Muscle layer of colon (tissue), 2 donors: ENCODE results near the gene MCTP2.

Source experiments
- H3K27ac ChIP-seq: one replicate; pipeline ENCODE4 v1.7.0; 2013; ENCODE audit warnings: low read depth, mild to moderate bottlenecking, low read length, moderate library complexity
- H3K27me3 ChIP-seq, 2 donors: one replicate each; pipeline ENCODE4 v1.7.0; 2013; ENCODE audit warnings: low read length in 2 of 2, mild to moderate bottlenecking in 2 of 2; ENCODE audit not compliant: insufficient read depth in 2 of 2, control insufficient read depth in 1 of 2
- H3K36me3 ChIP-seq: one replicate; pipeline ENCODE4 v1.7.0; 2013; ENCODE audit warnings: mild to moderate bottlenecking, low read length; ENCODE audit not compliant: insufficient read depth
- H3K4me1 ChIP-seq: one replicate; pipeline ENCODE4 v1.7.0; 2013; ENCODE audit warnings: mild to moderate bottlenecking, low read length; ENCODE audit not compliant: insufficient read depth
- H3K4me3 ChIP-seq, 2 donors: one replicate each; pipeline ENCODE4 v1.7.0; 2013; ENCODE audit warnings: low read length in 2 of 2, low read depth in 1 of 2, mild to moderate bottlenecking in 1 of 2, moderate library complexity in 1 of 2
- H3K9ac ChIP-seq: one replicate; pipeline ENCODE4 v1.7.0; 2013; ENCODE audit warnings: low read length
- H3K9me3 ChIP-seq: one replicate; pipeline ENCODE4 v1.7.0; 2013; ENCODE audit warnings: mild to moderate bottlenecking, low read length
- donor health status: abdominal sarcoma.
- donor health status: Adenocarcinoma of cecum.

The MCTP2 gene

GRCh38 chr15:94386351-94386750, 155.0 kb downstream of the MCTP2 start:
- Histone ChIP-seq H3K36me3 (no peaks in the 10 kb centered on the region), H3K4me3 (no peak overlapping the region), H3K9me3 (no peaks in the 10 kb centered on the region), H3K27ac (no peak overlapping the region), H3K27me3 (no peaks in the 10 kb centered on the region), H3K4me1 (no peaks in the 10 kb centered on the region), H3K9ac (no peak overlapping the region)

- Histone ChIP-seq H3K4me1 (no peaks in the 10 kb centered on the region), H3K27me3 (no peaks in the 10 kb centered on the region), H3K27ac (no peak overlapping the region), H3K4me3 (no peak overlapping the region), H3K9me3 (no peaks in the 10 kb centered on the region), H3K9ac (no peak overlapping the region), H3K36me3 (no peaks in the 10 kb centered on the region)
These were observed 156.1 kb downstream of the MCTP2 start for GRCh38 chr15:94387442-94387841.

DNA sequence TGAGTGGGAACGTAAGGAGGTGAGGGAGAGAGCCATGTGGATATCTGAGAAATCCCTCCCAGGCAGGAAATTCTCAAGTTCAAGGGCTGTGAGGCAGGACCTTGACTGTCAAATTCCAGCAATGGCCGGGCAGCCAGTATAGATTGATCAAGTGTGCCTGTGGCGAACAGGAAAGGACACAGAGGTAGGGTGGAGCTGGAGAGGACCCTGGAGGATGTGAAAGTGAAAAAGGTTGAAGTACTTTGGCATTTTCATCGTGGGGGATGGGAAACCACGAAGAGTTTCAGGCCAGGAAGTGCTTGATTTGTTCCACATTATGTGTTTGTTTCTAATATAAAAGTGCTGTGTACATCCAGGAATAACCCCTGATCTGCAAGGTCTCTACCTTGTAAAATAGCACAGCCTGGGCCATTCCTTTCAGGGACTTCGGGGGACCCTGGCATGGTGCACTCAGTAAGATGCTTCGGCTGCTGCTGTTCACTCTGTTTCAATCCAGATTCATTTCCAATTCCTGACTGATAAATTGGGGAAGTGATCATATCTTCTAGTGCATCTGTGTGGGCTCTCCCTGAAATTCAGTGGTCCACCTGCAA, 156.6 kb downstream of the MCTP2 start:
- H3K9ac ChIP-seq, result no peak overlapping the region
- H3K36me3 ChIP-seq, result no peaks in the 10 kb centered on the region
- no peaks in the 10 kb centered on the region for H3K27me3 ChIP-seq
- H3K4me3 ChIP-seq, result no peak overlapping the region
- no peak overlapping the region for H3K27ac ChIP-seq
- no peaks in the 10 kb centered on the region for H3K9me3 ChIP-seq
- no peaks in the 10 kb centered on the region for H3K4me1 ChIP-seq

DNA sequence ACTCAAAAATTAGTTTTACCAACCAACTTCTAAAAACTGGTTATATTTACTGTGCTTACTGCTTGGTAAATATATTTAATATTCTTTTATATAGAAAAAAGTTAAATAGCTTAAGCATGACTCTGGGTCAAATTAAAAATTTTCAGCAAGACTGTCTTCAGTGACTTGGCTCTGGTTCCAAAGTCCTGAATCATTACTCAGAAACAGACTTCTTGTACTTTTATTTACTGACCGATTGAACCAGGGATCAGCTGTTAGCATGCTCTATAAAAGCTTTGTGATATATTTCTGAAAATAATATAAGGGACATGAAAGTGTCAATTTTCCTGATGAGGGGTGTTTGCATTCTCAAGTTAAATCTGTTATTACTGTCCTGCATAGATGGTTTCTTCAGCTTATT, 164.3 kb downstream of the MCTP2 start:
- no peaks in the 10 kb centered on the region for H3K9me3 ChIP-seq
- no peaks in the 10 kb centered on the region for H3K36me3 ChIP-seq
- H3K4me3 ChIP-seq, result no peak overlapping the region
- no peaks in the 10 kb centered on the region for H3K4me1 ChIP-seq
- H3K9ac ChIP-seq, result no peak overlapping the region
- H3K27me3 ChIP-seq, result no peaks in the 10 kb centered on the region
- no peak overlapping the region for H3K27ac ChIP-seq

GRCh38 chr15:94397337-94397736, 166.0 kb downstream of the MCTP2 start:
- Histone ChIP-seq H3K27ac (no peak overlapping the region), H3K4me3 (no peak overlapping the region)

GRCh38 chr15:94398001-94398400, 166.6 kb downstream of the MCTP2 start:
- Histone ChIP-seq H3K9ac (no peak overlapping the region), H3K27me3 (no peaks in the 10 kb centered on the region), H3K4me1 (no peaks in the 10 kb centered on the region), H3K36me3 (no peaks in the 10 kb centered on the region), H3K4me3 (no peak overlapping the region), H3K27ac (no peak overlapping the region), H3K9me3 (no peaks in the 10 kb centered on the region)

More at GRCh38 chr15:94397337-94397736, 166.0 kb downstream of the MCTP2 start:
- Histone ChIP-seq H3K4me1 (no peaks in the 10 kb centered on the region), H3K27me3 (no peaks in the 10 kb centered on the region), H3K36me3 (no peaks in the 10 kb centered on the region), H3K9ac (no peak overlapping the region), H3K9me3 (no peaks in the 10 kb centered on the region)

DNA sequence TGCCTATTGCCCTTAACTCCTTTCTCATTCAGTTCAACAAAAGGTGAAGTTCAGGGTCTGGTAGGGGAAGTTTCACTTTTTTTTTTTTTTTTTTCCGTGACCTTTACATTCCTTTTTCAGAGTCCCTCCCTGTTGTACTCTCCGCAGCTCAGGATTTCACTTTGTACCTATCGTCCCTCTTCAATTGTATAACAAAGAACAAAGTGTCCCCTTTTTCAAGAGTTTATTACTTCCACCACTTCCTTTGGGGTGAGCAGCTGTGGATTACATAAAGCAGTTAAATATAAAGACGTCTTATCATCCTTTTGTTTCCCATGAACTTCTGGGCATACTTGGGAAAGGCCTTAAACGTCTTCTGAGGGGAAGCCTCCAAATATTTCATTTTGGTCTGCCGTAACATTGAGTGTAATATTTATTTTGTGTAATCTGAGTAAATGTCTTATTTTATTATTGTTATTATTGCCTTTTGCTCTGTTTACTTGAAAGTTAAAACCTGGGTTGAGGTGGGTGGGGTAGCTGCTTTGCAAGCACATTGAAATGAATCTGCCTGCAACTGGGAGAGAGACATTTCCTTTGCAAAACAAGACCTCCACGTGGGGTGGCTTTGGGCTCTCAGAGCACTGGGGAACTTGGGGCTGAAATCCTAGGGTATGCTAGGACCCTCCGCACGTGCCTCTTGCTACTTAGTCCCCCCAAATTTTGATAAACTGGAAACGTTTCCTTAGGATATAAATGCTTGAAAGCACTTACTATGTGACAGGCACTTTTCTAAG, 169.4 kb downstream of the MCTP2 start:
- no peak overlapping the region for H3K4me3 ChIP-seq
- H3K27ac ChIP-seq, result no peak overlapping the region
- no peak overlapping the region for H3K9ac ChIP-seq
- H3K9me3 ChIP-seq, result no peaks in the 10 kb centered on the region
- H3K36me3 ChIP-seq, result no peaks in the 10 kb centered on the region
- H3K4me1 ChIP-seq, result no peaks in the 10 kb centered on the region
- no peaks in the 10 kb centered on the region for H3K27me3 ChIP-seq

DNA sequence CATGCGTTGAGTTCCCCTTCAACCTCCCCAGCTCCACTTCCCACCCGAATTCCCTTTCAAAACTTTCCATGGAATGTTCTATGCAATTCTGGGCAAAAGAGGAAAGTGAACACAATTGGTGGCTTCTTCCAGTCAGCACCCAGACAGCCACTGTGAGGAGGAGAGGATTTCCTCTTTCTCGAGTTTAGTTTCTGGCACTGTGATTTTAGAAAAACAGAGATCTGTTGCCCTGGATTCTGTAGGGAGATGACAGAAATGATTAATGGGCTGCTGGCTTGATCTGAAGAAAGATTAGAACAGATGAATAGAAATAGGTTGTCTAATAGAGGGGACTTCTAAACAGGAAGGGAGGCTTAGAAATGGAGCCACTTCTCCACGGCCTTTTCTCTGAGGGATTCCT, 172.0 kb downstream of the MCTP2 start:
- Histone ChIP-seq H3K9me3 (no peaks in the 10 kb centered on the region), H3K4me3 (no peak overlapping the region), H3K36me3 (no peaks in the 10 kb centered on the region), H3K27me3 (no peaks in the 10 kb centered on the region), H3K4me1 (no peaks in the 10 kb centered on the region), H3K27ac (no peak overlapping the region), H3K9ac (no peak overlapping the region)

- Histone ChIP-seq H3K4me1 (no peaks in the 10 kb centered on the region), H3K36me3 (no peaks in the 10 kb centered on the region), H3K4me3 (no peak overlapping the region), H3K9ac (no peak overlapping the region), H3K9me3 (no peaks in the 10 kb centered on the region), H3K27ac (no peak overlapping the region), H3K27me3 (no peaks in the 10 kb centered on the region)
These were observed 173.4 kb downstream of the MCTP2 start for GRCh38 chr15:94404733-94405283.

GRCh38 chr15:94411285-94411684, 179.9 kb downstream of the MCTP2 start:
- no peak overlapping the region for H3K27ac ChIP-seq
- H3K9ac ChIP-seq, result no peak overlapping the region
- H3K27me3 ChIP-seq, result no peaks in the 10 kb centered on the region
- no peaks in the 10 kb centered on the region for H3K9me3 ChIP-seq
- H3K36me3 ChIP-seq, result no peaks in the 10 kb centered on the region
- no peak overlapping the region for H3K4me3 ChIP-seq
- H3K4me1 ChIP-seq, result peaks cover 25% of the 10 kb centered on the region

- Histone ChIP-seq H3K27me3 (no peaks in the 10 kb centered on the region), H3K9me3 (no peaks in the 10 kb centered on the region), H3K4me1 (peaks cover 30% of the 10 kb centered on the region), H3K9ac (no peak overlapping the region), H3K36me3 (no peaks in the 10 kb centered on the region), H3K4me3 (no peak overlapping the region), H3K27ac (no peak overlapping the region)
These were observed 180.5 kb downstream of the MCTP2 start for GRCh38 chr15:94411846-94412245.
